MM.1S (cell line): ENCODE measurements around the gene KIF25.

Source experiments
- DNase-seq: peaks from one replicate; pipeline ENCODE4 v3.0.0-alpha.2; 2015
- H2AFZ ChIP-seq: fragments of 300-600 bp; sonication (generic); 2 replicates; pipeline ENCODE4 v1.6.0; 2016; ENCODE audit warnings: antibody characterized with exemption, low read length
- H3F3A ChIP-seq: fragments of 300-600 bp; sonication (generic); 2 replicates; pipeline ENCODE4 v1.6.1; 2016; ENCODE audit warnings: mild to moderate bottlenecking, antibody characterized with exemption, low read length, moderate library complexity, mixed read lengths; ENCODE audit not compliant: insufficient read depth
- H3K27ac ChIP-seq: fragments of 300-600 bp; sonication (generic); 2 replicates; pipeline ENCODE4 v1.5.1; 2016; ENCODE audit warnings: mild to moderate bottlenecking, low read length
- H3K27me3 ChIP-seq: fragments of 300-600 bp; sonication (generic); replicated peaks from 2 replicates; pipeline ENCODE4 v1.6.0; 2016; ENCODE audit warnings: low read length; ENCODE audit not compliant: insufficient read depth
- H3K36me3 ChIP-seq: fragments of 300-600 bp; sonication (generic); replicated peaks from 2 replicates; pipeline ENCODE4 v1.6.1; 2016; ENCODE audit warnings: mild to moderate bottlenecking, low read length, mixed read lengths; ENCODE audit not compliant: insufficient read depth
- H3K4me1 ChIP-seq: fragments of 300-600 bp; sonication (generic); 2 replicates; pipeline ENCODE4 v1.6.1; 2016; ENCODE audit warnings: low read length, mixed read lengths
- H3K4me2 ChIP-seq: fragments of 300-600 bp; sonication (generic); 2 replicates; pipeline ENCODE4 v1.6.0; 2016; ENCODE audit warnings: low read depth, low read length
- H3K4me3 ChIP-seq: fragments of 300-600 bp; sonication (generic); 2 replicates; pipeline ENCODE4 v1.5.1; 2016; ENCODE audit warnings: low read length, mixed read lengths
- H3K79me2 ChIP-seq: fragments of 300-600 bp; sonication (generic); 2 replicates; pipeline ENCODE4 v1.6.1; 2016; ENCODE audit warnings: mixed run types, low read length, mixed read lengths
- H3K9ac ChIP-seq: fragments of 300-600 bp; sonication (generic); 2 replicates; pipeline ENCODE4 v1.6.1; 2016; ENCODE audit warnings: low read length, mixed read lengths
- H3K9me2 ChIP-seq: fragments of 300-600 bp; sonication (generic); replicated peaks from 2 replicates; pipeline ENCODE4 v1.6.1; 2016; ENCODE audit warnings: mild to moderate bottlenecking, low read length, mixed read lengths; ENCODE audit not compliant: insufficient read depth
- H3K9me3 ChIP-seq: fragments of 300-600 bp; sonication (generic); replicated peaks from 2 replicates; pipeline ENCODE4 v1.6.1; 2016; ENCODE audit warnings: mild to moderate bottlenecking, low read length, mixed read lengths; ENCODE audit not compliant: insufficient read depth
- H4K20me1 ChIP-seq: fragments of 300-600 bp; sonication (generic); 2 replicates; pipeline ENCODE4 v1.6.1; 2016; ENCODE audit warnings: mild to moderate bottlenecking, low read length, moderate library complexity, mixed read lengths; ENCODE audit not compliant: insufficient read depth
- EZH2 ChIP-seq: fragments of 300-600 bp; sonication (generic); optimal IDR thresholded peaks from 2 replicates; pipeline ENCODE3; 2017; ENCODE audit warnings: low read depth, mild to moderate bottlenecking, antibody characterized with exemption, low read length, mixed read lengths
- EZH2phosphoT487 ChIP-seq: fragments of 300-600 bp; sonication (generic); IDR thresholded peaks from 2 replicates; pipeline ENCODE4 v1.6.1; 2018; ENCODE audit warnings: antibody characterized with exemption, low read length
- TF ChIP-seq, protein P1 (sequence below): fragments of 300-600 bp; sonication (generic); IDR thresholded peaks from 2 replicates; pipeline ENCODE4 v1.5.1; 2016; ENCODE audit warnings: antibody characterized with exemption, low read length, mixed read lengths

The KIF25 gene

DNA sequence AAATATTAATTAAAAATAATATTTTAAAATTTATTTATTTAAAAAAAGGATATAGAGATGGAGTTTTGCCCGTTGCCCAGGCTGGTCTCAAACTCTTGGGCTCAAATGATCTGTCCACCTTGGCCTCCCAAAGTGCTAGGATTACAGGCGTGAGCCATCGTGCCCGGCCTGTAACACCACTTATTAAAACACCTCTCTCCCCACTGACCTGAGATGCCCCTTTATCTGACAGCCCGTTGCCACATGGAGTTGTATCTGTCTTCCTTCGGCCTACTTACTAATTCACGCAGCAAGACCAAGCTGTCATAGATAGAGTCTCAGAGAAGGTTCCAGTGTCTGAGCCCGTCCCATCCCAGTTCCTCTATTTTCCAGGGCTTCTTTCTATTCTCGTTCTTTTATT lies 30.7 kb downstream of the KIF25 start:
- no peaks in the 10 kb centered on the region for H3K4me1 ChIP-seq
- TF ChIP-seq EZH2 = no peak
- TF ChIP-seq EZH2phosphoT487 = no peak
- TF ChIP-seq, protein P1, sequence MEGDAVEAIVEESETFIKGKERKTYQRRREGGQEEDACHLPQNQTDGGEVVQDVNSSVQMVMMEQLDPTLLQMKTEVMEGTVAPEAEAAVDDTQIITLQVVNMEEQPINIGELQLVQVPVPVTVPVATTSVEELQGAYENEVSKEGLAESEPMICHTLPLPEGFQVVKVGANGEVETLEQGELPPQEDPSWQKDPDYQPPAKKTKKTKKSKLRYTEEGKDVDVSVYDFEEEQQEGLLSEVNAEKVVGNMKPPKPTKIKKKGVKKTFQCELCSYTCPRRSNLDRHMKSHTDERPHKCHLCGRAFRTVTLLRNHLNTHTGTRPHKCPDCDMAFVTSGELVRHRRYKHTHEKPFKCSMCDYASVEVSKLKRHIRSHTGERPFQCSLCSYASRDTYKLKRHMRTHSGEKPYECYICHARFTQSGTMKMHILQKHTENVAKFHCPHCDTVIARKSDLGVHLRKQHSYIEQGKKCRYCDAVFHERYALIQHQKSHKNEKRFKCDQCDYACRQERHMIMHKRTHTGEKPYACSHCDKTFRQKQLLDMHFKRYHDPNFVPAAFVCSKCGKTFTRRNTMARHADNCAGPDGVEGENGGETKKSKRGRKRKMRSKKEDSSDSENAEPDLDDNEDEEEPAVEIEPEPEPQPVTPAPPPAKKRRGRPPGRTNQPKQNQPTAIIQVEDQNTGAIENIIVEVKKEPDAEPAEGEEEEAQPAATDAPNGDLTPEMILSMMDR = no peak
- H3K9me2 ChIP-seq = no peaks in the 10 kb centered on the region

DNA sequence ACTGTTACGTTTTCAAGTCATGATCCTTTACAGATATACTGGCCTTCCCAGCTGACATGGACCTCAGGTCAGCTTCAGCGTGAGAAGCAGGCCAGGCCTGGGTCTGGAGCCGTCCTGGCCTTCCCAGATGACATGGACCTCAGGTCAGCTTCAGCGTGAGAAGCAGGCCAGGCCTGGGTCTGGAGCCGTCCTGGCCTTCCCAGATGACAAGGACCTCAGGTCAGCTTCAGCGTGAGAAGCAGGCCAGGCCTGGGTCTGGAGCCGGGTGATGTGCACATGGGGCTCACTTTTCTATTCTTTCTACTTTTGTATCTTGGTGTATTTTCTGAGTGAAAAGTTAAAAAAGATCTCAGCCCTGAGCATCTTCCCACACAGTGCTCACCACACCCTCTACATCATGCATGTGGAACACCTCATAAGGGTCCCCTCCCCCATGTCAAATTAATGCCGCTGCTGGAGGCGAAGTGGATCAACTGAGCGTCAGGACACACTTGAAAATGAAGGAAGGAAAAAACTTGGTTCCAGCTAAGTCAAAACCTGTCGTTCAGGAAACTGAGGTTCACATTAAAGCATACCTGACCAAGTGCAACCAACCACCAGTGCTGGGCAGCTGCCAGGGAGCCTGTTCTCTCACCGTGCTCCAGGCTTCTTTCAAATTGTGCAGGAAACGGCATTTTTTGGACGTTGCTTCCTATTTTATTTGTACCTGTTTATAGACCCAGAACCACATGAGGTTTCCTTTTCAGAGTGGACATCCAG lies 32.2 kb downstream of the KIF25 start:
- no peaks in the 10 kb centered on the region; the same call in 1 of the 2 replicates for H3K27me3 ChIP-seq
- no peak overlapping the region for H2AFZ ChIP-seq
- H3K27ac ChIP-seq = no peak overlapping the region
- H3K36me3 ChIP-seq = no peaks in the 10 kb centered on the region
- H3K9me2 ChIP-seq = no peaks in the 10 kb centered on the region
- no peaks in the 10 kb centered on the region for H4K20me1 ChIP-seq
- TF ChIP-seq EZH2phosphoT487 (no peak), EZH2 (no peak)
- TF ChIP-seq, protein P1 = no peak
- no peaks in the 10 kb centered on the region for H3F3A ChIP-seq
- no peaks in the 10 kb centered on the region for H3K9me3 ChIP-seq
- no peak overlapping the region for H3K4me3 ChIP-seq
- DNase-seq = no peak
- no peak overlapping the region for H3K4me2 ChIP-seq
- no peaks in the 10 kb centered on the region for H3K4me1 ChIP-seq
- no peaks in the 10 kb centered on the region for H3K79me2 ChIP-seq
- H3K9ac ChIP-seq = no peak overlapping the region

More for the DNA sequence above, 30.7 kb downstream of the KIF25 start:
- Histone ChIP-seq H3F3A (no peaks in the 10 kb centered on the region), H4K20me1 (no peaks in the 10 kb centered on the region), H3K36me3 (no peaks in the 10 kb centered on the region), H3K79me2 (no peaks in the 10 kb centered on the region), H3K4me2 (no peak overlapping the region), H3K9me3 (no peaks in the 10 kb centered on the region), H3K9ac (no peak overlapping the region), H2AFZ (no peak overlapping the region), H3K27me3 (no peaks in the 10 kb centered on the region), H3K27ac (no peak overlapping the region), H3K4me3 (no peak overlapping the region)
- DNase-seq = no peak

DNA sequence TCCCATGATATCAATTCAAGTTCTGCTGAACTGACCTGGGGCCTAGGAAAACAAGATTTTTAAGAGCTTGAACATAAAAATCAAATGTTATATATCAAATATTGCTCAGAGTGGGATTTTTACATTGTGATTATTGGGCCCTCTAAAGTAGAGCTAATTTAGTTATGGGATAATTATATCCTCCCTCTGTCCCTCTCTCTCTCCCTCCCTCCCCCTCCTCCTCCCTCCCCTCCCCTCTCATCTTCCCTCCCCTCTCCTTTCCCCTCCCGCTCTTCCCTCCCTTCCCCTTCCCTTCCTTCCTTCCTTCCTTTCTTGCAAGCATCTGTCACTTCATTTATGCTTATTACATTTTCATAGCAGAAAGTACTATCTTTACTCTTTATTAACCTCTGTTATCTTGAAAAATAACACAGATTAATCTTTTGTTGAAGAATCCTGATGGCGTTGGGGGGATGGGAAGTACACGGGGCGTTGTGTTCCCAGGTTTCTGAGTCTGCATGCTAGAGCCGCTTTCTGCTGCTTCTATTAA lies 32.8 kb downstream of the KIF25 start:
- Histone ChIP-seq H3K9me2 (no peaks in the 10 kb centered on the region), H3K4me2 (no peak overlapping the region), H3K79me2 (no peaks in the 10 kb centered on the region), H3K4me1 (no peaks in the 10 kb centered on the region), H2AFZ (no peak overlapping the region), H3K36me3 (no peaks in the 10 kb centered on the region), H3K9ac (no peak overlapping the region), H3K27ac (no peak overlapping the region), H3K4me3 (no peak overlapping the region), H4K20me1 (no peaks in the 10 kb centered on the region), H3K9me3 (no peaks in the 10 kb centered on the region), H3K27me3 (no peaks in the 10 kb centered on the region; the same call in 1 of the 2 replicates), H3F3A (no peaks in the 10 kb centered on the region)
- no peak for TF ChIP-seq EZH2phosphoT487
- no peak for TF ChIP-seq EZH2
- TF ChIP-seq, protein P1 = no peak
- DNase-seq = no peak
